Measurements from ENCODE around the gene CPB2. TPM values are rescaled to one million over a fixed set of nuclear protein-coding genes. Genes with fewer than 3 reads are reported as not detected.

The CPB2 gene
- total and polyA plus RNA-seq, 4 donors, result 175 to 997 (median 504) TPM

DNA sequence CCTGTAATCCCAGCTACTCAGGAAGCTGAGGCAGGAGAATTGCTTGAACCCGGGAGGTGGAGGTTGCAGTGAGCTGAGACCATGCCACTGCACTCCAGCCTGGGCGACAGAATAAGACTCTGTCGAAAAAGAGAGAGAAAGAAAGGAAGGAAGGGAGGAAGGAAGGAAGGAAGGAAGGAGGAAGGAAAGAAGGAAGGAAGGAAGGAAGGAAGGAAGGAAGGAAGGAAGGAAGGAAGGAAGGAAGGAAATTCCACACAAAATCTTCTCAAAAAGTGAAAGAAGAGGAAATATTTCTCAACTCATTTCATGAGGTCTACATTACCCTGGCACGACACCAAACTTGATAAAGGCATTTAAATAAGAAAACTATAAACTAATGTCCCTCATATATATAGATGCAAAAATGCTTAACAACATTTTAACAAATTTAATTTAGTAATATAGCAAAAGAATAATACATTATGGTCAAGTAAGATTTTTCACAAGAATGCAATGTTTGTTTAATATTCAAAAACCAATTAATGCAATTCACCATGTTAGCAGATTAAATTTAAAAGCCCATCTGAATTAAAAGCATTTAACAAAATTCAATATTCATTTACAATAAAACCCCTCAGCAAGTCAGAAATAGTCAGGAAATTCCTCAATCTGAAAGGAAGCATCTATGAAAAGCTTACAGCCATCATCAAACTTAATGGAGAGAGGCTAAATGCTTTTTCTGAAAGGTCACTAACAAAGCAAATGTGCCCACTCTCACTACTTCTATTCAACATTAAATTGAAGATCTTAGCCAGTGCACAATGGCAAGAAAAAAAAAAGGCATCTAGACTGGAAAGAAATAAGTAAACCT is 12.0 kb upstream of the CPB2 start:
- Histone ChIP-seq H3K4me3 (ENCODE audit: low read depth in 1 of 3, low read length in 3 of 3) (no peak overlapping the region), H3K4me1 (ENCODE audit: control insufficient read depth in 4 of 4, insufficient read depth in 4 of 4, low read length in 3 of 4) (peaks cover 2 to 19% (median 17%) of the 10 kb centered on the region in 4 donors), H3K9ac (ENCODE audit: low read depth in 1 of 2, low read length in 2 of 2) (no peak overlapping the region), H3K36me3 (ENCODE audit: control insufficient read depth in 4 of 4, insufficient read depth in 3 of 4, low read depth in 1 of 4, low read length in 3 of 4) (no peaks in the 10 kb centered on the region), H3K9me3 (ENCODE audit: control insufficient read depth in 4 of 4, low read length in 3 of 4) (no peaks in the 10 kb centered on the region), H3K27me3 (ENCODE audit: control insufficient read depth in 4 of 4, insufficient read depth in 4 of 4, low read length in 3 of 4) (no peaks in the 10 kb centered on the region), H3K27ac (ENCODE audit: low read depth in 1 of 2, low read length in 2 of 2) (no peak overlapping the region)
- no peak for DNase-seq (ENCODE audit: low spot score)
- 69% methylated on average over 4 of the region's 4 CpGs for WGBS
- TF ChIP-seq TAF1 (conservative IDR thresholded peaks at IDR 0.05), result no peak
- TF ChIP-seq FOXA2 (IDR thresholded peaks at IDR 0.05), result no peak
- TF ChIP-seq SP1 (IDR thresholded peaks at IDR 0.05), result no peak
- TF ChIP-seq YY1 (IDR thresholded peaks at IDR 0.05), result no peak
- TF ChIP-seq, protein P1, sequence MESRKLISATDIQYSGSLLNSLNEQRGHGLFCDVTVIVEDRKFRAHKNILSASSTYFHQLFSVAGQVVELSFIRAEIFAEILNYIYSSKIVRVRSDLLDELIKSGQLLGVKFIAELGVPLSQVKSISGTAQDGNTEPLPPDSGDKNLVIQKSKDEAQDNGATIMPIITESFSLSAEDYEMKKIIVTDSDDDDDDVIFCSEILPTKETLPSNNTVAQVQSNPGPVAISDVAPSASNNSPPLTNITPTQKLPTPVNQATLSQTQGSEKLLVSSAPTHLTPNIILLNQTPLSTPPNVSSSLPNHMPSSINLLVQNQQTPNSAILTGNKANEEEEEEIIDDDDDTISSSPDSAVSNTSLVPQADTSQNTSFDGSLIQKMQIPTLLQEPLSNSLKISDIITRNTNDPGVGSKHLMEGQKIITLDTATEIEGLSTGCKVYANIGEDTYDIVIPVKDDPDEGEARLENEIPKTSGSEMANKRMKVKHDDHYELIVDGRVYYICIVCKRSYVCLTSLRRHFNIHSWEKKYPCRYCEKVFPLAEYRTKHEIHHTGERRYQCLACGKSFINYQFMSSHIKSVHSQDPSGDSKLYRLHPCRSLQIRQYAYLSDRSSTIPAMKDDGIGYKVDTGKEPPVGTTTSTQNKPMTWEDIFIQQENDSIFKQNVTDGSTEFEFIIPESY (IDR thresholded peaks at IDR 0.05), result no peak

- WGBS, result 90% methylated on average over 9 of the region's 9 CpGs
- Histone ChIP-seq H3K27me3 (ENCODE audit: control insufficient read depth in 4 of 4, insufficient read depth in 4 of 4, low read length in 3 of 4) (no peaks in the 10 kb centered on the region), H3K4me1 (ENCODE audit: control insufficient read depth in 4 of 4, insufficient read depth in 4 of 4, low read length in 3 of 4) (no peaks in the 10 kb centered on the region), H3K4me3 (ENCODE audit: low read depth in 1 of 3, low read length in 3 of 3) (no peak overlapping the region), H3K9ac (ENCODE audit: low read depth in 1 of 2, low read length in 2 of 2) (no peak overlapping the region), H3K9me3 (ENCODE audit: control insufficient read depth in 4 of 4, low read length in 3 of 4) (no peaks in the 10 kb centered on the region), H3K36me3 (ENCODE audit: control insufficient read depth in 4 of 4, insufficient read depth in 3 of 4, low read depth in 1 of 4, low read length in 3 of 4) (no peaks in the 10 kb centered on the region), H3K27ac (ENCODE audit: low read depth in 1 of 2, low read length in 2 of 2) (no peak overlapping the region)
- no peak for DNase-seq (ENCODE audit: low spot score)
- TF ChIP-seq FOXA1 (IDR thresholded peaks at IDR 0.05) (no peak), EGR1 (IDR thresholded peaks at IDR 0.05; ENCODE audit: low read depth in 2 of 2) (no peak), SP1 (IDR thresholded peaks at IDR 0.05) (no peak), MAX (IDR thresholded peaks at IDR 0.05) (no peak), RAD21 (IDR thresholded peaks at IDR 0.05) (no peak)
These were observed 9.8 kb upstream of the CPB2 start for GRCh38 chr13:46114613-46115012.

DNA sequence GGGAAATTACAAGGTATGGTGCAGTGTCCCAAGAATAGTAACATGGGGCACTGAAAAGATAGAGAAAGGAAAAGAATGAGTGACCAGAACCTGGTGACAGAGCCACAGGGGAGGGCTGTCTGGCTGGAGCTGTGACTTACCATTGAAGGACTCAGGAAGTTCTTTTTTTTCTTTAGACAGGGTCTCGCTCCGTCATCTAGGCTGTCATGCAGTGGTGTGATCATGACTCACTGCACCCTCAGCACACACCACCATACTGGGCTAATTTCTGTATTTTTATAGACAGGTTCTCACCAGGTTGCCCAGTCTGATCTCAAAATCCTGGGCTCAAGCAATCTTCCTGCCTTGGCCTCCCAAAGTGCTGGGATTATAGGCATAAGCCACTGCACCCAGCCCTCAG is 8.8 kb upstream of the CPB2 start:
- TF ChIP-seq TAF1 (conservative IDR thresholded peaks at IDR 0.05), result no peak
- DNase-seq (ENCODE audit: low spot score), result no peak
- WGBS, result 91% methylated on average over 2 of the region's 2 CpGs
- Histone ChIP-seq H3K9ac (ENCODE audit: low read depth in 1 of 2, low read length in 2 of 2) (no peak overlapping the region), H3K9me3 (ENCODE audit: control insufficient read depth in 4 of 4, low read length in 3 of 4) (no peaks in the 10 kb centered on the region), H3K4me3 (ENCODE audit: low read depth in 1 of 3, low read length in 3 of 3) (no peak overlapping the region), H3K4me1 (ENCODE audit: control insufficient read depth in 4 of 4, insufficient read depth in 4 of 4, low read length in 3 of 4) (no peaks in the 10 kb centered on the region), H3K27me3 (ENCODE audit: control insufficient read depth in 4 of 4, insufficient read depth in 4 of 4, low read length in 3 of 4) (no peaks in the 10 kb centered on the region), H3K27ac (ENCODE audit: low read depth in 1 of 2, low read length in 2 of 2) (no peak overlapping the region), H3K36me3 (ENCODE audit: control insufficient read depth in 4 of 4, insufficient read depth in 3 of 4, low read depth in 1 of 4, low read length in 3 of 4) (no peaks in the 10 kb centered on the region)

GRCh38 chr13:46111151-46111550 is 6.3 kb upstream of the CPB2 start:
- peaks cover 0 to 7% (median 2%) of the 10 kb centered on the region in 4 donors for H3K4me1 ChIP-seq (ENCODE audit: control insufficient read depth in 4 of 4, insufficient read depth in 4 of 4, low read length in 3 of 4)
- H3K27me3 ChIP-seq (ENCODE audit: control insufficient read depth in 4 of 4, insufficient read depth in 4 of 4, low read length in 3 of 4), result no peaks in the 10 kb centered on the region
- no peaks in the 10 kb centered on the region for H3K36me3 ChIP-seq (ENCODE audit: control insufficient read depth in 4 of 4, insufficient read depth in 3 of 4, low read depth in 1 of 4, low read length in 3 of 4)
- DNase-seq (ENCODE audit: low spot score), result no peak
- H3K9me3 ChIP-seq (ENCODE audit: control insufficient read depth in 4 of 4, low read length in 3 of 4), result no peaks in the 10 kb centered on the region
- no peak overlapping the region for H3K27ac ChIP-seq (ENCODE audit: low read depth in 1 of 2, low read length in 2 of 2)
- H3K9ac ChIP-seq (ENCODE audit: low read depth in 1 of 2, low read length in 2 of 2), result no peak overlapping the region
- H3K4me3 ChIP-seq (ENCODE audit: low read depth in 1 of 3, low read length in 3 of 3), result no peak overlapping the region
- TF ChIP-seq NR2F2 (IDR thresholded peaks at IDR 0.05), result no peak
- no peak for TF ChIP-seq CTCF (IDR thresholded peaks at IDR 0.05; ENCODE audit: low read depth, low read length, missing input control)
- TF ChIP-seq, protein P1 (IDR thresholded peaks at IDR 0.05), result no peak
- TF ChIP-seq REST (IDR thresholded peaks at IDR 0.05), result no peak

All from liver (tissue), 9 donors.